H7 (cell line): ENCODE results near the gene AMH. TPM values are rescaled to one million over a fixed set of nuclear protein-coding genes. Genes with fewer than 3 reads are reported as not detected.

ENCODE experiments used
- DNase-seq: peaks from one replicate; pipeline ENCODE4 v3.0.0; 2012
- H3K27me3 ChIP-seq: 2 replicates; pipeline ENCODE4 v1.6.0; 2011; ENCODE audit warnings: mild to moderate bottlenecking, low read length; ENCODE audit not compliant: control insufficient read depth, insufficient read depth
- H3K36me3 ChIP-seq: replicated peaks from 2 replicates; pipeline ENCODE4 v1.5.1; 2011; ENCODE audit warnings: low read length; ENCODE audit not compliant: control insufficient read depth, insufficient read depth
- H3K4me3 ChIP-seq: 2 replicates; pipeline ENCODE4 v1.5.1; 2011; ENCODE audit warnings: low read depth, mild to moderate bottlenecking, control low read depth, low read length, moderate library complexity; ENCODE audit not compliant: insufficient read depth
- total RNA-seq: library from RNA; depleted of rRNA; stranded (reverse); fragments of >200 nt; shearing (Covaris generic); gene quantifications from 2 replicates; pipeline ENCODE4 v1.2.3, GENCODE V29; 2014

AMH gene
- total RNA-seq, 1 experiment from 2014 or later = 10.5 TPM

- H3K4me3 ChIP-seq = no peak overlapping the region
- DNase-seq = no peak
- no peaks in the 10 kb centered on the region for H3K36me3 ChIP-seq
- H3K27me3 ChIP-seq = peaks cover 14% of the 10 kb centered on the region
These were observed 6.2 kb downstream of the AMH start for GRCh38 chr19:2255112-2255845.

- Histone ChIP-seq H3K4me3 (no peak within 1 kb of the TSS), H3K27me3 (peaks cover 14% of the 10 kb centered on the region), H3K36me3 (no peaks in the 10 kb centered on the region)
- DNase-seq = peak; percentile 76
These were observed 7.0 kb downstream of the AMH start, which contains the start of gene JSRP1 for GRCh38 chr19:2255982-2256685. Gene JSRP1 (minus strand): TSS chr19:2256417. CDS start chr19:2255314, 1,103 bp downstream.

GRCh38 chr19:2259336-2259735 is 10.2 kb downstream of the AMH start:
- no peak for DNase-seq
- no peaks in the 10 kb centered on the region for H3K27me3 ChIP-seq

GRCh38 chr19:2260341-2260805 is 11.2 kb downstream of the AMH start:
- H3K27me3 ChIP-seq = no peaks in the 10 kb centered on the region

More at GRCh38 chr19:2259336-2259735, 10.2 kb downstream of the AMH start:
- Histone ChIP-seq H3K36me3 (no peaks in the 10 kb centered on the region), H3K4me3 (no peak overlapping the region)

GRCh38 chr19:2261438-2262172 is 12.5 kb downstream of the AMH start:
- peak; percentile 83 for DNase-seq
- H3K4me3 ChIP-seq = no peak overlapping the region
- H3K27me3 ChIP-seq = no peaks in the 10 kb centered on the region
- no peaks in the 10 kb centered on the region for H3K36me3 ChIP-seq

More at GRCh38 chr19:2260341-2260805, 11.2 kb downstream of the AMH start:
- Histone ChIP-seq H3K4me3 (no peak overlapping the region), H3K36me3 (no peaks in the 10 kb centered on the region)
- no peak for DNase-seq

GRCh38 chr19:2266183-2266993 is 17.3 kb downstream of the AMH start:
- DNase-seq = no peak
- Histone ChIP-seq H3K27me3 (no peaks in the 10 kb centered on the region), H3K4me3 (no peak overlapping the region), H3K36me3 (0 out of 2 replicates have a peak, but pooled peaks cover under 1% of the 10 kb centered on the region)

GRCh38 chr19:2268480-2268830 is 19.3 kb downstream of the AMH start:
- Histone ChIP-seq H3K4me3 (peak overlapping the region; percentile 59; the same call in 1 of the 2 replicates), H3K36me3 (peaks cover 7% of the 10 kb centered on the region), H3K27me3 (no peaks in the 10 kb centered on the region)
- no peak for DNase-seq

GRCh38 chr19:2268861-2269243 is 19.7 kb downstream of the AMH start:
- no peak for DNase-seq
- H3K27me3 ChIP-seq = no peaks in the 10 kb centered on the region
- peaks cover 7% of the 10 kb centered on the region for H3K36me3 ChIP-seq
- H3K4me3 ChIP-seq = peak overlapping the region; percentile 59

GRCh38 chr19:2269244-2270156 is 20.4 kb downstream of the AMH start:
- Histone ChIP-seq H3K27me3 (no peaks in the 10 kb centered on the region), H3K4me3 (peak overlapping the region; percentile 100), H3K36me3 (peaks cover 9% of the 10 kb centered on the region)
- DNase-seq = peak; percentile 100

GRCh38 chr19:2270157-2270422 is 21.0 kb downstream of the AMH start:
- Histone ChIP-seq H3K27me3 (no peaks in the 10 kb centered on the region), H3K36me3 (peaks cover 9% of the 10 kb centered on the region), H3K4me3 (peak overlapping the region; percentile 100)
- DNase-seq = peak; percentile 83

GRCh38 chr19:2270423-2271233 is 21.5 kb downstream of the AMH start:
- peaks cover 9% of the 10 kb centered on the region for H3K36me3 ChIP-seq
- no peaks in the 10 kb centered on the region for H3K27me3 ChIP-seq
- peak overlapping the region; percentile 100 for H3K4me3 ChIP-seq
- DNase-seq = peak; percentile 91

- peak overlapping the region; percentile 100 for H3K4me3 ChIP-seq
- peak; percentile 82 for DNase-seq
- H3K27me3 ChIP-seq = no peaks in the 10 kb centered on the region
These were observed 22.3 kb downstream of the AMH start for GRCh38 chr19:2271234-2272103.

More at GRCh38 chr19:2271234-2272103, 22.3 kb downstream of the AMH start:
- H3K36me3 ChIP-seq = peaks cover 9% of the 10 kb centered on the region
